Measurements from ENCODE around the gene BIRC7.

Gene BIRC7

GRCh38 chr20:63223826-63224207 lies 11.9 kb upstream of the BIRC7 start:
- no peak for TF ChIP-seq CTCF (IDR thresholded peaks at IDR 0.05)

- TF ChIP-seq CTCF (IDR thresholded peaks at IDR 0.05), result peak; percentile 39
Measured at GRCh38 chr20:63224412-63225081, 11.2 kb upstream of the BIRC7 start.

GRCh38 chr20:63225082-63225454 lies 10.6 kb upstream of the BIRC7 start:
- TF ChIP-seq CTCF (IDR thresholded peaks at IDR 0.05), result no peak

- no peak for TF ChIP-seq CTCF (IDR thresholded peaks at IDR 0.05)
Measured at GRCh38 chr20:63226042-63226943, 9.4 kb upstream of the BIRC7 start.

- no peak for TF ChIP-seq CTCF (IDR thresholded peaks at IDR 0.05)
Measured at GRCh38 chr20:63227260-63227659, 8.4 kb upstream of the BIRC7 start.

GRCh38 chr20:63228806-63229205 lies 6.9 kb upstream of the BIRC7 start:
- no peak for TF ChIP-seq CTCF (IDR thresholded peaks at IDR 0.05)

GRCh38 chr20:63230800-63231268 lies 4.9 kb upstream of the BIRC7 start:
- TF ChIP-seq CTCF (IDR thresholded peaks at IDR 0.05), result peak; percentile 53
